Activated CD4-positive, alpha-beta T cell treated with anti-CD3 and anti-CD28 coated beads, Interleukin-2, amount 50 U/mL, for 4 hours (primary cell): ENCODE measurements around the gene WSB1.

Source experiments
- DNase-seq, 2 experiments: peaks; one replicate each; pipeline ENCODE4 v3.0.0-alpha.2; 2020

Gene WSB1

DNA sequence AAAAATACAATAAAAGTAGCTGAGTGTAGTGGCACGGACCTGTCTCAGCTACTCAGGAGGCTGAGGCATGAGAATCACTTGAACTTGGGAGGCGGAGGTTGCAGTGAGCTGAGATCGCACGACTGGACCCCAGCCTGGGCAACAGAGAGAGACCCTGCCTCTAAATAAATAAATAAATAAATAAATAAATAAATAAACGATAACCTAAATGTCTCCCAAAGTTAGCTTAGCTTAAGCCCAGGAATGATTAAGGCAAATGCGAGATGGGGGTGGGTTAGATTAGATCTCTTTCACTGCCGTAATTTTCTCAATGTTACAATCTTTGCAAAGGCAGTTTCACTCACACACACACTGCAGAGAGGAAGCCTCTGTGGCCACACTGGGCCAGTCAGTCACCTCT, 46.7 kb downstream of the WSB1 start:
- no peak for DNase-seq

DNA sequence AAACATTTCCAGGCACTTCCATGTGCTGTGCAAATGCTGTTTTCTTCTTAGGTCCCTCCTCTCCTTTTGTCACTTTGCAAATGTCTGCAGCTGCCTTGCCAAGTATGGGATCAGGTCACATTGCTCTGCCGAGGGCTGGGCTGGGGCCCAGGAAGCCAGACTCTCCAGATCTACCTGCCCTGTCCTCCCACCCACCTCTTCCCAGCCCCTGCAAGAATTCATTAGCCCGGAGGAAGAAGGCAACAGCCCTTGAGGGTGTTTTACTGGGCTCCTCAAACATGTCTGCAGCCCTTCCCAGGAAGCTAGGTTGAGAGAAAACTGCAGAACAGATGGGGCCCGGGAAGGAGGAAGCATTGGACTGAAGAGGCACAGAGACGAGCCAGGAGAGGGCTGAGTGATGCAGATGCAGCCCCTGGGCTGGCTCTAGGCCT, 47.1 kb downstream of the WSB1 start:
- DNase-seq, result no peak

DNA sequence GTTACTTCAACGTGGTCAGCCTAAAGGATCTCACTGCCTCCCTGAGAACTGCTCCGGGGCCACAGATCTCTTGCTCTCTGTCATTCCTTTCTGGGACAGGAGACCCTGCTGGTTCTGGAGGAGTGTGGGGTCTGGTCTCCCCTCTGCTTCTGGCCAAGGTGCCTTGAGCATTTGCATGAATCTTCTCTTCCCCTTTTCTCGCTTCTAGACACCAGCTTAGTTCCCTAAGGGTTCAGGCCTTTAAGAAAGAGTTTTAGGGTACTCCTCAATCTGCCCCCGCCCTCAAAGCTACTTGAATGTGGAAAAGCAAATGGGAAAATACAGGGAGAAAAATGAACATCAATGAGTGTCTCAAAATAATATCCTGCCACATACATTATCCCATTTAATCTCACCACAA, 48.1 kb downstream of the WSB1 start:
- no peak for DNase-seq

DNA sequence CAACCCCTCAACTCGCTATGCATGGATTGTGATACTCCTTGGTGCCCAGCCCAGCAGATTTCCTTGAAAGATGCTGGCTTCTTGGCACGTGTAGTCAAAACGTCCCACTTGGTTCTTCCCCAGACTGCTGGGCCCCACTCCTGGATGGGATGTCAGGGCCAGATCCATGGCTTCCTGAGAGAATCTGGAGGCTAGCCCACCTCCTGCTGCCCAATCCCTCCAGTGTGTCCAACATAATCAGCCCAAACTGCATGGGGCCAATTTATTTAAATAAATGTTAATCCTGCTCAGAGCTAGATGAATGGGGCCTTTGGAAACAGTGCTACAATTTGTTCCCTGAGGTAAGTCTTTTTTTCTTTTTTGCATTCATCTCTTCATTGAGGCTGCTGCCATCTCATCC, 49.4 kb downstream of the WSB1 start:
- DNase-seq, result no peak

DNA sequence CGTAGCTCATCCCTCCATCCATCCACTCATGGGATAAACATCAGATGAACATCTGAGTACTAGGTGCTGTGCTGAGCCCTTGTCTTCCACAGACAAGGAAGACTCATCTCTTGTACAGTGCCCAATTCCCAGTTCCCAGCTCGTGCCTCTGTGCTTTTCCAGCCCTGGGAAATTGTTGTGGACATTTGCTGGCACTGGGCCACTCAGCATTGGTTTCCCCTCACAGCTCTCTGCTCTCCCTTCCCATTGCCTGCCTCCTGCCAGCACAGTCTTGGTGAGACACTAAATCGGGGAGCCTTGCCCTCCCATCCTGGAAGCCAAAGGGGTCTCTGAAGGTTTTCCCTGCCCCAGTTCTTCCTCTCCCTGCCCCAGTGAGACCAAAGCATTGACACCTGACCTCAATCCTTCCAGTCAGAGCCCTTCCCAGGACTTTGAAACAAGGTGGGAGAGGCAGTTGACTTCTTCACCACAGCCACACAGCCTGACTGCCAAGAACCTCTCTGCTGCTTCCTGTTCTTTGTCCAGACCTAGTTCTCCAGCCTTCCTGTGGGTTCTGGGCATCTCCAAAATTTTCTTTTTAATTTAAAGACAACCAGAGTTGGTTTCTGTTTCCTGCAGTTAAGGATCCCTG, 50.2 kb downstream of the WSB1 start:
- no peak for DNase-seq

DNA sequence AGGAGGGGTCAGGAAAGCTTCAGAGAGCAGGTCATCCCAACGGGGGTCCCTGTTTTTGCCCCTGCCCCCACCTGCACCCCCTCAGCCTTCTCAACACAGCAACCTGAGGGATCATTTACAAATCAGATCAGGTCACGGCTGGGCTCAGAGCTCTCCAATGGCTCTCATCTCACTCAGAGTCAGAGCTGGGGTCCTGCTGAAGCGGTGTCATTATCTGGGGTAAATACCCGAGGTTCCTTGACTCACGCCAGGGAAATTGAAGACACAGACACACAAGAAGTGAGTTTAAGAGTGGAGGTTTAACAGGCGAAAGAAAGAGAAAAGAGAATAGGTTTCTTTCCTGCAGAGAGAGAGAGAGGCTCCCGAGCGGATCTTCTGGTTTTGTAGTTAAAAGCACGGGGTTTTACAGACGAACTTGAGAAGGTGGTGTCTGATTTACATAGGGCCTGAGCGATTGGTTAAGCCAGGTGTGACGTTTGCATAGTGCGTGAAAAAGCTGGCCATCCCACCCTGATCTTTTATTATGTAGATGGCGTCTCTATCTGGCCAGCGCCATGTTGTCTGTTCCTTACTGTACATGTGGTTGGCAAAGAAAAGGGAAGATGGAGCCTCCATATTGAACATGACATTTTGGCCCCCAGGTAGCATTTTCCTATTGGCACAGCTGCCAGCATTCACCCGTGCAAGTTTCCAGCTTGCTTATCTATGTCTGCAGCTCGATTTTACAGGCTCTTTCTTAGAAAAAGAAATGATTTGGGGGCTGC, 51.4 kb downstream of the WSB1 start:
- no peak for DNase-seq

DNA sequence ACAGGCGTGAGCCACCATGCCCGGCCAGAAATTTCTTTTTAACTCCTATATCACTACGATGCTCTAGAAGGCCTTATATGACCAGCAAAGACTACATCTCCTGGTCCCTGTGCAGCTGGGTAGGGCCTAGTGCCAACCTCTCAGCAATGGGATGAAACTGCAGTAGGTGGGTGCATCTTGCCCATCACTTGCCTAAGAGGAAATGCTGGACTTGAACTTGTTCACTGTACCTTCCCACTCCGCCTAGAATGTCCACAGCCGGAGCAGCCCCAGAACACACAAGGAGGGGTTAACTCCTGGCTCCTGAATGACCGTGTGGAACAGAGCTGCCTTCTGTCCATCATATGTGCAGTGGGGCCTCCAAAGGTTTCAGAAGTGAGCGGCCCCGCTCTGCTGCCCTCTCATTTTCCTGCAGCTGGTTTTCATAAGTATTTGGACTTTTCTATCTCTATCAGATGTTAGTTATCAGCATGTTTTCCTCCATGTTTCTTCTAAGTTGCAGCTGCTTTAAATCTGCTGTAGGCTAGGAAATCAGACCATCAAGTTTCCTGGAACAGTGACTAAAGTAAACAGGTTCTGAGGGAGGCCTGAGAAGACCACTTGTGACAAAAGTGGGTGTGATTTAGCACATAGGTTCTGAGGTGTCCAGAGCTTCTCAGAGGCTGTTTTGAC, 52.5 kb downstream of the WSB1 start:
- DNase-seq, result no peak

DNA sequence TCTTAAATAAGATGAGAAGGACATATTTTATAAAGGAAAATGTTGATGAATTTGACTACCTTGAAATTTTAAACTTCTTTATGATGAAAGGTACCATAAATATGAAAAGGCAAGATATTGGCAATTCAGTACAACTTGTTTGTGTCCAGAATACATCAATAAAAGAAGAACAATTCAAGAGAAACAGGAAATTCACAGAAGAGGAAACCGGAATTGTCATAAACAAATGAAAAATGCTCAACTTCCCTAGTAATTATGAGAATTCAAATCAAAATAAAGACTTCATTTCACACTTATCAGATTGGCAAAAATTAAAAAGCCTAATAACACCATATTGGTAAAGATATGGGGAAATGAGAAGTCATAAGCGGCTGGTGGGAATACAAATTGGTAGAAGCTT, 54.3 kb downstream of the WSB1 start:
- DNase-seq, result no peak

DNA sequence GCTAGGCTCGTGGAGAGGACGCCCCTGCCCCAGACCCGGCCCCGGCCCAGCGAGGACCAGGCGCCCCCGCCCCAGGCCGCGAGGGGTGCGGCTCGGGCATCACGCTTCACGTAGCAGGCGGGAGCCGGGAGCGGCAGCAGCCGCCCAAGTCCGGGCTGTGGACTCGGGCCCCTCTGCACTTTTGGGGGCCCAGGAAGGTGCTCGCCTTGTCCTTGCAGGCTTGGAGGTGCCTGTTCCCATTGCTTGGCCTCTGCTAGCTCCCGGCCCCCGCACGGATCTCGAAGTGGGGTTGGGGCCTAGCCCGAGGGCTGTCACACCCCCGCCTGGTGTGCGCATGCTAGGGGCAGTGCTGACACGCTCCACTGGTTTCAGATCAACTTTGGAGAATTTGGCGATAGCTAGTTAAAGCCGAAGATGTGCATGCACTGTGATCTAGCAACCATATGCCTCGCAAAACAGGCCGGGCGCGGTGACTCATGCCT, 55.7 kb downstream of the WSB1 start:
- DNase-seq, result no peak

DNA sequence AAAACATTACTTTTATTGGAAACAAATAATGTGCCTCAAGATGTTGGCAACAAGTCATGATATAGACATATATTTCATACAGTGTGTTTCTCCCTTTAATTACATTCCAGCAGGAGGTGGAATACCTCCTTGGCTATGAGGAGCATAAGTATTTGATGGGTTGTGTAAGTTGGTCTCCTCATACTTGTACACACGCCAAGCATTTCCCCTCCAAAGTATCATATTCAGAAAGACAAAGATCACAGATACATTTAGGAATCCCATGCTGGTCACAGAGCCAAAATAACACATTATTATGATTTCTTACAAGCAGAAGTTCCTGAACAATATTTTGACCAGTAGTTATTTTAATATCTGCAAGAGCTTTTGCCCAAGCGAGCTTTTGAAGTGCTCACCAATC, 57.8 kb downstream of the WSB1 start:
- no peak for DNase-seq

DNA sequence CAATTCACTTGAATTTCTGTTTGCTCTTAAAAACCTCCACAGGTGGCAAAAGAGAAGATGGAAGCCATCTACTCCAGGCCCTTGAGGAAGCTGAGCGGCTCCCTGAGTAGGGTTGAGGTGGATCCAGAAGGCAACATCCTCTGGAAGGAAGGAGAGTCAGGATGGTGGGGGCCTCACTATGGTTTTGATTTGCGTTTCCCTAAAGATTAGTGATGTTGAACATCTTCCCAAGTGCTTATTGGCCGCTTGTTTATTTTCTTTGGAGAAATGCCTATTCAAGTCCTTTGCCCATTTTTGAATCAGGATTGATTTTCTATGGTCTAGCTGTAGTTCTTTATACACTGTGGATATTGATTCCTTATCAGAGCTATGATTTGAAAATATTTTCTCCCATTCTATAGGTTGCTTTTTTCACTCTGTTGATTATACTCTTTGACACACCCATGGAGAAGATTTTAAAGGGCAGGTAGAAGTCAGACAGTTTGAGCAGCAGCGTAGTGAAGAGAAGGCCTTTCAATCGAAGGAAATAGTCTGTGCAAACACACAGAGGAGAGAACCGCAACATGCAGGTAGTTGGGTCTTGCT, 58.6 kb downstream of the WSB1 start:
- no peak for DNase-seq

DNA sequence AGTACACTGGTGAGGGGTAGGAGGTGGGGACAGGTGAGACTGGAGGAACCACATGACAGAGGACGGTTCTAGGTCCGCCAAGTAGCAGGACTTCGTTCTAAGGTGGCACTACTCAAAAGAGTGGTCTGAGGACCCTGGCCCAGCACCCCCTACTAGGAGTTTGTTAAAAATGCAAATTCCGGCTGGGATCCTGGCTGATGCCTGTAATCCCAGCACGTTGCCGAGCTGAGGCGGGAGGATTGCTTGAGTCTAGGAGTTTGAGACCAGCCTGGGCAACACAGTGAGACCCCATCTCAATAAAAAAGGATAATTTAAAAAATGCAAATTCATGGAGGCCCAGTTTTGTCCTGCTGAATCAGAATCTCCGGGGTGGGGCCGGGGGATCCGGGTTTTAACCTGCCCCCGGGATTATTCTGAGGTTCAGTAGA, 59.1 kb downstream of the WSB1 start:
- DNase-seq, result no peak

DNA sequence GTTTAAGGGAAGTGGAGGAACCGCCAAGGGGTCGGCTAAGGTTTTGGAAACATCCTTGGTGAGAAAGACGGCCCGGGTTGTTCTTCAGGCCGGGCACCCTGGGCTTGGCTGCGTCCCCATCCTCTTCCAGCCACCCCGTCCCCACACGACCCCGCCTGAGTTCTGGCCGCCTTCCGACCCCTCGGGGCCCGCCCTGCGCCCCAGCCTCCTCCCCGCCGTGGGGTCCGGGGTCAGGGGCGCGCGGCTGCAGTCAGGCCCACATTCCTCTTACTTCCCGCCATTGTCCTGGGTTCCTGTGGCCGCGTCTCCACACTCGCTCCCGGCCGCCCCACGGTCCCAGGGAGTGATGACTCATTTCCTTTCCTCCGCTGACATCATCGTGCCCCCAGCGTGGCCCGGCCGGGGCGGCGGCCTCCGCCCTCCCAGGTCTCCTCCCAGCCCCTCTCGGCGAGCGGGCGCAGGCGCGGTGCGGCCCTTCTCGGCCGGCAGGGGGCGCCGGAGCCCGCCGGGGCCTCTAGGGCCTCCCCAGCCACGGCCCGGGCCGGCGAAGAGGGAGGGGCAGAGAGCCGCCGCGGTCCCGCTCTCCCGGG, 59.6 kb downstream of the WSB1 start:
- DNase-seq, result peak; percentile 79 to 81

DNA sequence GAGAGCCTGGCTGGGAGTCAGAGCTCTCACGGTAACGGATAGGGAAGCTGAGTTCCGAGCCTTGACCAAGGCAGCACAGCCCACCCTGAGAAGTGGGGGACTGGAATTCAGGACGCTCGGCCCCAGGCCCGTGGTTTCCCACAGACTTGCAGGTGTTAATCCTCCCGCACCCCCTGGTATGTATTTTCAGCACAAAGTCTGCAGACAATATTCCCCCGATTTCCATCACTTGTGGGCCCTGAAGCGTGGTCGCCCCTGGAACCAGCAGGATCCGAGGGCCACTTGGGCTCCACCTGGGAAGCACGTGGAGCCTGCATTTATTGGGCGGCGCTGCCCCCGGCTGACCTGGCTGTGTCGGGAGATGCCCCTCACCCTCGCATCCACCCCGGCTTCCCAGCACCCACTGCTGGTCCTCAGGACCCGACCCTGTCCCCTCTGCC, 60.2 kb downstream of the WSB1 start:
- no peak for DNase-seq

DNA sequence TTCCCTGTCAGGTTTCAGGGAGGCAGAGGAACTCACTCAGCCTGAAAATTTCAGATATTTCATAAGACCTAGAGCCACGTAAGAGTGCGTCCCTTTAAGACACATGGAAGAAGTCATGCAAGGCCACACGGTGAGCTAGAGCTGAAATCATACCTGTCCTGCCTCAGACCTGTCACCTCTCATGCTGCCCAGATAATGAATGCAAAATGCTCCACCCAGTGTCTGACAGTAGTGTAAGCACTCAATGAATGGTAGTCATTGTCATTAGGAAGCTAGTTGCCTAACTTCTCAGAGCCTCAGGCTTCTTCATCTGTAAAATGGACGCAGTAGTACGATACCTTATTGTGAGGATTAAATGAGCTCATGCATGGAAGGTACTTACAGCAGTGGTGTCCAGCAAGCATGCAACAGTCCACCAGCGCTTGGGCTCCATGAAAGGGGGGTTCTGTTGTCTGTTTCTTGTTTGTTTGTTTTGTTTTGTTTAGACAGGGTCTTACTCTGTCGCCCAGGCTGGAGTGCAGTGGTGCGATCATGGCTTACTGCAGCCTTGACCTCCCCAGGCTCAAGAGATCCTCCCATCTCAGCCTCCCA, 60.7 kb downstream of the WSB1 start:
- no peak for DNase-seq

DNA sequence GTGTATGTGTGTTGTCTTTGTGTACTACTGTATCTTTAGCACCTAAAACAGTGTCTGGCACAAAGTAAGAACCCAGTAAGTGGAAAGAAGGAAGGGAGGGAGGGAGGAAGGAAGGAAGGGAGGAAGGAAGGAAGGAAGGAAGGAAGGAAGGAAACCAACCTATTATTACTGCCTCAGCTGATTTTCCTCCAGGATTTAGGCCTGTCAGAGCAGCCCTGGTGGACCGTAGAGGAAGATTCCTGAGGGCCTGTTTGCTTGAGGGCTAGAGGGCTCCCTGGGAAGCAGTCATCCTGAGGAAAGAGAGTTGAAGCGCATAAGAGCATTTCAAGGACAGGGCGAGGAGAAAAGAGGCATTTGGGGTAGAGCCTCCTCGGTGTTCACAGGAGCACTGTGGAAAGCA, 61.5 kb downstream of the WSB1 start:
- no peak for DNase-seq

DNA sequence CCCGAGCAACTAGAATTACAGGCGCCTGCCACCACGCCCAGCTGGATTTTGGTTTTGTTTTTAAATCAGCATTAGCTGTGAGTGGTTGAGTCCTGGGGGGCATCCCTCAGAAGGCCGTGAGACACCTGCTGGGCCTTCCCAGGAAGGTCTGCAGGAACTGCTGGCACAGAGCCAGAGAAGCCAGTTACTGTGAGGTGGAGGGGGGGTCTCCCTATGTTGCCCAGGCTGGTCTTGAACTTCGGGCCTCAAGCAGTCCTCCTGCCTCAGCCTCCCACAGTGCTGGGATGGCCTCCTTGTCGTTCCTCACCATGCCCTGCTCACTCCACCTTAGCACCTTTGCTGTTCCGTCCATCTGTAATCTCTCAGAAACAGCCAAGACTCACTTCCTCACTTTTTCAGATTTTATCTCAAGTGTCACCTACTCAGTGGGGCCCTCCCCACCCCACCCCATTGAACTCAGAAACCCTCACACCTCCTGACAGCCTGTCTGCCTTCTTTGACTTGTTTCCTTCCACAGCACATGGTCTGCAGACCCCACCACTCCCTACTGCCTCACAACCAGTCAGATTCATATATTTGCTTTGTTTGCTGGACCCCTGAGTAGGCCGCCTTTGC, 62.3 kb downstream of the WSB1 start:
- no peak for DNase-seq

DNA sequence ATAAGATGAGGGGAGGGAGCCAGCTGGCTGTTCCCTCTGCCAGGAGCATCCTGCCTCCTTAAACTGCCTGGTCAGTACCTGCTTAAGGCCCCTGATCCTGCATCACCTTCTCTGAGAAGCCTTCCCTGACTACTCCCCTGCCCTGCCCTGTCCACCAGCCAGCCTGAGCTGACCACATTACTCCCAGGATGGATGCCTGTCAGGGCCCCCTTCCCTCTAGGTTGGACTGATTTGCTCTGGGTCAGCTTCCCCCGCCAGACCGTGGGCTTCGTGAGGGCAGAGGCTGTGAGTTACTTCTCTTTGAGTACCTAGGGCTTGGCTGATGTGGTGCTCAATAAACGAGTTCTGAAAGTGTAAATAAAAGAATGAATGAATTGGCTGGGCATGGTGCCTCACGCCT, 63.3 kb downstream of the WSB1 start:
- DNase-seq, result no peak

DNA sequence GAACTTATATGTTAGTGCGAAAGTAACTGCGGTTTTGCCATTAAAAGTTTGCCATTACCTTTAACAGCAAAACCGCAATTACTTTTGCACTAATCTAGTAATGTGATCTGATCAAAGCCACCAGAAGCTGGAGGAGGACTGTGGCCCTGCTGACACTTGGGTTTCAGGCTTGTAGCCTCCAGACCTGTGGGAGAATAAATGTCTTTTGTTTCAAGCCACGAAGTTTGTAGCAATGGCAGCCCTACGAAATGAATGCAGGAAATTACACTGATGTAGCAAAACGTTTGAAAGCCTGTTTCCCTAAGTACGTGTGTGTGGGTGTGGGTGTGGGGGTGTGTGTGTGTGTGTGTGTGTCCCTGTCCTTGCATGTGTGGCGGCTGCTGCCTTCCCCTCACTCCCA, 66.6 kb downstream of the WSB1 start:
- DNase-seq, result no peak

DNA sequence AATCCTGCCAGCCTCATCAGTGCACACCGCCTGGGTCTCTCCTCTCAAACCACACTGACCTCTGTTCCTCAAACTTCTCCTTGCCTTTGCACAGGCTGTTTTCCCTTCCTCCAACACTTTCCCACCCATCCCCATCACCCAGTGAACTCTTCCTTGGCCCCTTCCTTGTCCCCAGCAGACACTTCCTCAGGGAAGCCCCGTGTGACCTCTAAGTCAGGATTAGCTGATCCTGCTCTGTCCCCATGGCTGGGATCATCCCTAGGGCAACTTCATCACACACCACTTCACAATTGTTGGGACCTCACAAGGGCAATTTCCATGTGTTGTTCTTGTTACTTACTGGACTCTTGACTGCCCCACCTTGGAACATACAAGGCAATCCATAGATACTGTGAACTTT, 67.8 kb downstream of the WSB1 start:
- no peak for DNase-seq

DNA sequence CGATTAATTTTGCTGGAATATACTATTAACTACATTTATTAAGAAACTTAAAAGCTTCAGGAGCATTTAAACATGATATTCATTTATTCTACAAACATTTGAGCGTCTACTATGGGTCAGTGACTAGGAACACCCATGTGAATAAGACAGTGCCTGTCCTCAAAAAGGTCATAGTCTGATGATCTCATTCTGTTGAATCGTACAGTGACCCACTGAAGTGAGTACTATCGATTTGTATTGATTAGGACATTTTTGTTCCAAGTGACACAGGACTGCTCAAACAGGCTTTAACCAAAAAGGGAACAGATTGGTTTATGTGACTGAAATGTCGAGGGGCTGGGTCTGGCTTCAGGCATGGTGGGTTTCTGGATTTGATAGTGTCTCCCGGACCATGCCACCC, 68.6 kb downstream of the WSB1 start:
- no peak for DNase-seq

DNA sequence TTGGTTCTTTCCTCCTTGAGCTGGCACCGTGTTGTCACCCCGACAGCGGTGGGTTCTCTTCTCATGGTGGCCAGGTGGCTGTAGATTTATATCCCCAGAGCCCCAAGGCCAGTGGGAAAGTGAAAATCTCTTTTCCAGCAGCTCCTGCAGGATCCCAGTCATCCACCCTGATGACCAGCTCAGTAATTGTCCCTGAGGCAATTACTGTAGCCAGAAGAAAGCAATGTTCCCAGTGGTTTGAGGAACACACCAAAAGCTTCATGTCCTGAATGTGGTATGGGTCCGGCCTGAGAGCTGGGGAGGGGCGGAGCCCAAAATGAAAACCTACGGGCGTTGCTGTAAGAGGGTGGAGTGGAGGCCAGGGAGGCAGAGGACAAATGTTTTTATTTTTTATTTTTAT, 69.0 kb downstream of the WSB1 start:
- no peak for DNase-seq
